Measurements from ENCODE around the gene CEMIP2. TPM values are rescaled to one million over a fixed set of nuclear protein-coding genes. Genes with fewer than 3 reads are reported as not detected.

The CEMIP2 gene
- total RNA-seq, 1 experiment from 2014 or later, result 28.4 TPM

- ChIA-PET CTCF (no interaction called here), POLR2A (no interaction called here)
- intact Hi-C loops (cut with micrococcal nuclease; ENCODE audit: unreplicated experiment), result no loop called here
- DNase-seq, result no peak
- BruUV-seq (replicated peaks), result no TSS peak
- Mint-ChIP-seq H3K36me3 (ENCODE audit: insufficient read depth, unreplicated experiment) (peaks cover 23% of the 10 kb centered on the region), H3K27ac (ENCODE audit: unreplicated experiment) (no peak overlapping the region), H3K27me3 (ENCODE audit: insufficient read depth, unreplicated experiment) (no peaks in the 10 kb centered on the region), H3K4me1 (ENCODE audit: low read depth, unreplicated experiment) (no peaks in the 10 kb centered on the region), H3K4me3 (ENCODE audit: unreplicated experiment) (no peak overlapping the region), H3K9me3 (ENCODE audit: unreplicated experiment) (no peaks in the 10 kb centered on the region)
- H3K4me3 ChIP-seq (ENCODE audit: low read depth, low read length), result no peak overlapping the region
- no peaks in the 10 kb centered on the region for H3K9me3 ChIP-seq
- TF ChIP-seq CTCF (IDR thresholded peaks at IDR 0.05; ENCODE audit: insufficient read depth in 1 of 2, low read depth in 1 of 2, low read length in 1 of 2, severe bottlenecking in 1 of 2, unreplicated experiment in 1 of 2), result no peak
- H3K27me3 ChIP-seq (replicated peaks; ENCODE audit: control insufficient read depth, insufficient read depth, low read length), result no peaks in the 10 kb centered on the region
- no peaks in the 10 kb centered on the region for H3K36me3 ChIP-seq (ENCODE audit: control insufficient read depth, insufficient read depth, low read length)
- peaks cover 5% of the 10 kb centered on the region; the same call in 1 of the 2 replicates for H3K4me1 ChIP-seq
Observed at GRCh38 chr9:71747576-71747975, 20.7 kb downstream of the CEMIP2 start.

DNA sequence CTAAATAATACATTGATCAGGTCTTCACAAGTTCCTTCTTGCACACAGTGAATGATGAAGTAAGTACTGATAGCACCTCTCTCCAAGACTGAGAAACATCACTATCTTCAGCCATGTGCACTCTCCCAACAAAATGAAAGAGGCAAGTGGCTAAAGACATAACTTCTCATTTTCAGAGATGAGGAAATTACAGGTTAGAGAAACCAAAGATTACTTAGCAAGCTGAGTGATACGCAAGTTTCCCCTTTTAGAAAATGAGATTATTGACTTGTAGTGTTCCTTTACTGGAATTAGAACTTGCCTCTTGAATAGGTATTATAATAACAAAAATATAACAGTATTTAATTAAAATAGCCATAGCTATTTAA, 21.6 kb downstream of the CEMIP2 start:
- Mint-ChIP-seq H3K36me3 (ENCODE audit: insufficient read depth, unreplicated experiment) (peaks cover 23% of the 10 kb centered on the region), H3K9me3 (ENCODE audit: unreplicated experiment) (no peaks in the 10 kb centered on the region), H3K27ac (ENCODE audit: unreplicated experiment) (no peak overlapping the region), H3K4me1 (ENCODE audit: low read depth, unreplicated experiment) (no peaks in the 10 kb centered on the region), H3K4me3 (ENCODE audit: unreplicated experiment) (no peak overlapping the region), H3K27me3 (ENCODE audit: insufficient read depth, unreplicated experiment) (no peaks in the 10 kb centered on the region)
- ChIA-PET CTCF (no interaction called here), POLR2A (no interaction called here)
- H3K4me1 ChIP-seq, result peaks cover 8% of the 10 kb centered on the region; the same call in 1 of the 2 replicates
- DNase-seq, result no peak
- TF ChIP-seq CTCF (IDR thresholded peaks at IDR 0.05; ENCODE audit: insufficient read depth in 1 of 2, low read depth in 1 of 2, low read length in 1 of 2, severe bottlenecking in 1 of 2, unreplicated experiment in 1 of 2), result no peak
- intact Hi-C loops (cut with micrococcal nuclease; ENCODE audit: unreplicated experiment), result no loop called here
- no TSS peak for BruUV-seq (replicated peaks)
- H3K4me3 ChIP-seq (ENCODE audit: low read depth, low read length), result no peak overlapping the region
- H3K27me3 ChIP-seq (replicated peaks; ENCODE audit: control insufficient read depth, insufficient read depth, low read length), result no peaks in the 10 kb centered on the region
- H3K9me3 ChIP-seq, result no peaks in the 10 kb centered on the region
- no peaks in the 10 kb centered on the region for H3K36me3 ChIP-seq (ENCODE audit: control insufficient read depth, insufficient read depth, low read length)

DNA sequence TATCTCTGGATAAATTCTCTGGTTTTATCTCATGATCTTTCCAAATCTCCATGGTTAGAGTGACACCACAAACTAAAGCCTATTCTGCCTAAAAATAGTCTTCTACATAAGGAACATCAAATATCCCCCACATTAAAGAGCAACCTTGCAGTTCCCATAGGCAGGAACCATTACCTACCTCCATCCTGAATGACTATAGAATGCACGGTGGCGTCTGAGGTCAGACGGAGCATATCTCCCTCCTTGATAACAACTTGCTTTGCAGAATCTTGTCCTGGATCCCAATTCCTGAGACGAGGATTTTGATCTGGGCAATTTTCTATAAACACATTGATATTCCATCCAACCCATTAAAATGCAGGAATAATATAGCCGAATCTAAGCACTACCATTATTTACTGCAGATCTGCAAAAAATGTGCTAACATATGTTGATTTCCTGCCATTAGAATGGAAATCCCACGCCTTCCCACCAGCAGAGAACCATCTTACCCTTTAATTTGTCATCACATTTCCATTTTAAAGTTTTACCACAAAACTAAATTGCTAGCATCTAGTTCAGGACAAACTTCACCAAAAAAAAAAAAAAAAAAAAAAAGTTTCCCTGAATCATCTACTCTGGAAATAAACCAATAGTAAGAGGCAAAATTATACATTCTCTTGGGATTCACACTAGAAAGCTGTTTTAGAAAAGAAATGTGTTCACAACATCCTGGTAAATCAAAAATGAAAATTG, 22.1 kb downstream of the CEMIP2 start:
- no peaks in the 10 kb centered on the region for H3K36me3 ChIP-seq (ENCODE audit: control insufficient read depth, insufficient read depth, low read length)
- Mint-ChIP-seq H3K4me1 (ENCODE audit: low read depth, unreplicated experiment) (no peaks in the 10 kb centered on the region), H3K27ac (ENCODE audit: unreplicated experiment) (no peak overlapping the region), H3K36me3 (ENCODE audit: insufficient read depth, unreplicated experiment) (peaks cover 23% of the 10 kb centered on the region), H3K27me3 (ENCODE audit: insufficient read depth, unreplicated experiment) (no peaks in the 10 kb centered on the region), H3K9me3 (ENCODE audit: unreplicated experiment) (no peaks in the 10 kb centered on the region), H3K4me3 (ENCODE audit: unreplicated experiment) (no peak overlapping the region)
- CTCF ChIA-PET, result no interaction called here
- TF ChIP-seq CTCF (IDR thresholded peaks at IDR 0.05; ENCODE audit: insufficient read depth in 1 of 2, low read depth in 1 of 2, low read length in 1 of 2, severe bottlenecking in 1 of 2, unreplicated experiment in 1 of 2), result no peak
- H3K4me3 ChIP-seq (ENCODE audit: low read depth, low read length), result no peak overlapping the region
- H3K9me3 ChIP-seq, result no peaks in the 10 kb centered on the region
- DNase-seq, result no peak
- intact Hi-C loops (cut with micrococcal nuclease; ENCODE audit: unreplicated experiment), result no loop called here
- BruUV-seq (replicated peaks), result no TSS peak
- POLR2A ChIA-PET, result no interaction called here
- peaks cover 8% of the 10 kb centered on the region; the same call in 1 of the 2 replicates for H3K4me1 ChIP-seq
- no peaks in the 10 kb centered on the region for H3K27me3 ChIP-seq (replicated peaks; ENCODE audit: control insufficient read depth, insufficient read depth, low read length)

Data from Caco-2 (cell line).